HepG2 (cell line): ENCODE results near the gene KCNIP4. TPM values are rescaled to one million over a fixed set of nuclear protein-coding genes. Genes with fewer than 3 reads are reported as not detected.

Experiments
- ARID3A ChIP-seq: IDR thresholded peaks from 2 replicates; pipeline ENCODE4 v1.6.1; 2012; ENCODE audit warnings: low read depth, low read length, improper control_type of control experiment
- DPF2 ChIP-seq: sonication (generic); formaldehyde crosslinking; IDR thresholded peaks from 2 replicates; pipeline ENCODE4 v1.4.0; 2020; ENCODE audit warnings: mild to moderate bottlenecking, low read depth, missing genetic modification reagents, borderline replicate concordance
- TBL1XR1 ChIP-seq: fragments of 150-350 bp; IDR thresholded peaks from 2 replicates; pipeline ENCODE4 v1.6.1; 2014; ENCODE audit warnings: borderline replicate concordance, low read length; ENCODE audit not compliant: partially characterized antibody
- ZFAT ChIP-seq: sonication (generic); formaldehyde crosslinking; conservative IDR thresholded peaks from 2 replicates; pipeline ENCODE4 v1.8.1; 2023; ENCODE audit warnings: missing genetic modification reagents, inconsistent platforms
- ZNF318 ChIP-seq: sonication (generic); formaldehyde crosslinking; IDR thresholded peaks from 2 replicates; pipeline ENCODE4 v1.4.0; 2020; ENCODE audit warnings: mild to moderate bottlenecking, missing genetic modification reagents
- ZNF660 ChIP-seq: sonication (generic); formaldehyde crosslinking; IDR thresholded peaks from 2 replicates; pipeline ENCODE4 v1.5.1; 2020; ENCODE audit warnings: mild to moderate bottlenecking, low read depth, missing genetic modification reagents, borderline replicate concordance
- ZNF790 ChIP-seq: sonication (generic); formaldehyde crosslinking; IDR thresholded peaks from 2 replicates; pipeline ENCODE4 v1.8.0; 2022; ENCODE audit warnings: missing genetic modification reagents, mild to moderate bottlenecking, borderline replicate concordance
- polyA plus RNA-seq, 8 experiments: library from polyadenylated mRNA; depleted of rRNA in 3 of 8; stranded (reverse) in 7 of 8; unstranded in 1 of 8; fragments of >200 nt; fragmentation: Illumina TruSeq in 4 of 8; extraction: Trizol in 4 of 8; gene quantifications; 2 replicates each; pipeline versions ENCODE4 v1.2.1 to v1.2.3, GENCODE V29; 2011 to 2016; ENCODE audit warnings: low read depth in 4 of 8, missing spikeins in 1 of 8, mixed read lengths in 1 of 8; ENCODE audit not compliant: insufficient read depth in 1 of 8
- total RNA-seq, 5 experiments: library from RNA; depleted of rRNA; stranded (reverse); fragments of >200 nt; fragmentation: Illumina TruSeq; extraction: Trizol; gene quantifications; 2 replicates each; pipeline ENCODE4 v1.2.3, GENCODE V29; 2016; ENCODE audit warnings: low read depth in 1 of 5

Gene KCNIP4
- total and polyA plus RNA-seq, 2 of the 13 experiments (the other 11 are each of a cell fraction or from before 2014, with no cell fraction given) = 0.09 TPM; not detected in 1

- no peak for TF ChIP-seq ZNF318 (CRISPR knock-in tag)
- TF ChIP-seq ZFAT = no peak
- no peak for TF ChIP-seq DPF2
- TF ChIP-seq ZNF660 (CRISPR knock-in tag) = no peak
- TF ChIP-seq ARID3A = no peak
- TF ChIP-seq ZNF790 (CRISPR knock-in tag) = no peak
- no peak for TF ChIP-seq TBL1XR1
These were observed 495.6 kb downstream of the KCNIP4 start (continued) for GRCh38 chr4:21452931-21453330.
